GM23338 (cell line): ENCODE results near the gene WWOX. TPM values are rescaled to one million over a fixed set of nuclear protein-coding genes. Genes with fewer than 3 reads are reported as not detected.

ENCODE experiments used
- ATAC-seq: fragments of 200-7000 bp; cut with Tn5 transposase; 3 replicates; pipeline ENCODE4 v1.9.1; 2020
- DNase-seq: peaks from one replicate; pipeline ENCODE4 v3.0.0-alpha.2; 2015; ENCODE audit warnings: low spot score
- H2AFZ ChIP-seq: fragments of 200-600 bp; sonication (generic); 2 replicates; pipeline ENCODE4 v1.8.0; 2016; ENCODE audit warnings: antibody characterized with exemption, mild to moderate bottlenecking, moderate library complexity
- H3F3A ChIP-seq: fragments of 200-600 bp; sonication (generic); replicated peaks from 2 replicates; pipeline ENCODE4 v1.8.0; 2017; ENCODE audit warnings: antibody characterized with exemption, mixed run types, low read depth
- H3K27ac ChIP-seq: fragments of 200-600 bp; sonication (generic); 2 replicates; pipeline ENCODE4 v1.6.1; 2016; ENCODE audit warnings: low read depth
- H3K27me3 ChIP-seq: fragments of 200-600 bp; sonication (generic); 2 replicates; pipeline ENCODE4 v1.8.0; 2016; ENCODE audit warnings: mild to moderate bottlenecking, mixed run types, moderate library complexity; ENCODE audit not compliant: insufficient read depth
- H3K36me3 ChIP-seq: fragments of 200-600 bp; sonication (generic); 2 replicates; pipeline ENCODE4 v1.8.0; 2016; ENCODE audit warnings: mild to moderate bottlenecking; ENCODE audit not compliant: insufficient read depth
- H3K4me1 ChIP-seq: fragments of 200-600 bp; sonication (generic); 2 replicates; pipeline ENCODE4 v1.8.0; 2016; ENCODE audit warnings: mild to moderate bottlenecking, moderate library complexity; ENCODE audit not compliant: insufficient read depth
- H3K4me2 ChIP-seq: fragments of 200-600 bp; sonication (generic); 2 replicates; pipeline ENCODE4 v1.7.1; 2017; ENCODE audit warnings: mixed run types
- H3K4me3 ChIP-seq: fragments of 200-600 bp; sonication (generic); 2 replicates; pipeline ENCODE4 v1.6.1; 2016; ENCODE audit warnings: mixed run types
- H3K79me2 ChIP-seq: fragments of 200-600 bp; sonication (generic); replicated peaks from 2 replicates; pipeline ENCODE4 v1.8.0; 2017; ENCODE audit warnings: mild to moderate bottlenecking; ENCODE audit not compliant: insufficient read depth
- H3K9me2 ChIP-seq: fragments of 200-600 bp; sonication (generic); 2 replicates; pipeline ENCODE4 v1.8.0; 2017; ENCODE audit not compliant: insufficient read depth
- H4K20me1 ChIP-seq: fragments of 200-600 bp; sonication (generic); replicated peaks from 2 replicates; pipeline ENCODE4 v1.8.0; 2017; ENCODE audit warnings: mild to moderate bottlenecking; ENCODE audit not compliant: insufficient read depth
- H3K27ac Mint-ChIP-seq: 2 replicates; pipeline ENCODE4 v1.8.0; 2020; ENCODE audit warnings: inconsistent platforms, mild to moderate bottlenecking, moderate library complexity, mixed read lengths
- H3K27me3 Mint-ChIP-seq: 3 replicates; pipeline ENCODE4 v1.8.0; 2022; ENCODE audit warnings: low read depth, mild to moderate bottlenecking, moderate library complexity, mixed read lengths, inconsistent platforms; ENCODE audit not compliant: insufficient read depth, poor library complexity
- H3K36me3 Mint-ChIP-seq: 3 replicates; pipeline ENCODE4 v1.8.0; 2021; ENCODE audit warnings: low read depth, mild to moderate bottlenecking, inconsistent platforms, moderate library complexity, mixed read lengths
- H3K4me1 Mint-ChIP-seq: 3 replicates; pipeline ENCODE4 v1.8.0; 2020; ENCODE audit warnings: mild to moderate bottlenecking, inconsistent platforms, mixed read lengths
- H3K4me3 Mint-ChIP-seq: 3 replicates; pipeline ENCODE4 v1.8.0; 2021; ENCODE audit warnings: moderate library complexity, mild to moderate bottlenecking, inconsistent platforms, mixed read lengths
- H3K9me3 Mint-ChIP-seq: 3 replicates; pipeline ENCODE4 v1.8.0; 2020; ENCODE audit warnings: moderate library complexity, mild to moderate bottlenecking, inconsistent platforms, mixed read lengths
- CTCF ChIP-seq, 2 experiments: fragments of 200-600 bp in 1 of 2; sonication (generic) in 1 of 2; conservative IDR thresholded peaks; 2 replicates each; pipeline versions ENCODE4 v1.5.1 to v1.6.1; 2016 to 2017; ENCODE audit warnings: antibody characterized with exemption in 2 of 2, low read depth in 2 of 2, mild to moderate bottlenecking in 2 of 2, moderate library complexity in 1 of 2
- ETS1 ChIP-seq: IDR thresholded peaks from 2 replicates; pipeline ENCODE4 v1.6.1; 2016; ENCODE audit warnings: antibody characterized with exemption
- EZH2phosphoT487 ChIP-seq: fragments of 200-600 bp; sonication (generic); IDR thresholded peaks from one replicate; pipeline ENCODE4 v1.8.1; 2018; ENCODE audit warnings: antibody characterized with exemption; ENCODE audit not compliant: unreplicated experiment
- JUNB ChIP-seq: IDR thresholded peaks from one replicate; pipeline ENCODE4 v1.6.1; 2016; ENCODE audit warnings: antibody characterized with exemption; ENCODE audit not compliant: unreplicated experiment
- STAT1 ChIP-seq: IDR thresholded peaks from one replicate; pipeline ENCODE4 v1.6.1; 2016; ENCODE audit warnings: antibody characterized with exemption; ENCODE audit not compliant: unreplicated experiment
- ZNF114 ChIP-seq: fragments of 250-450 bp; sonication (Bioruptor Pico); IDR thresholded peaks from 2 replicates; pipeline ENCODE4 v1.5.0; 2020; ENCODE audit warnings: mild to moderate bottlenecking, moderate library complexity
- ZNF462 ChIP-seq: fragments of 250-450 bp; sonication (Bioruptor Pico); IDR thresholded peaks from 2 replicates; pipeline ENCODE4 v1.5.0; 2020; ENCODE audit warnings: mild to moderate bottlenecking, moderate library complexity
- polyA plus RNA-seq: library from polyadenylated mRNA; unstranded; fragments of >200 nt; fragmentation: Nextera tagmentation; extraction: Ambion mirVana; gene quantifications from 2 replicates; pipeline ENCODE4 v1.2.1, GENCODE V29; 2016
- total RNA-seq: library from RNA; depleted of rRNA; stranded (reverse); fragments of >200 nt; shearing (Covaris generic); gene quantifications from 2 replicates; pipeline ENCODE4 v1.2.3, GENCODE V29; 2014

Gene WWOX
- total and polyA plus RNA-seq, 2 experiments from 2014 or later: 10.0 to 19.3 TPM

- TF ChIP-seq ZNF462 (CRISPR knock-in tag) (no peak), JUNB (no peak), CTCF (conservative IDR thresholded peaks at IDR 0.05; ENCODE audit: low read depth in 2 of 2) (no peak), STAT1 (no peak), ZNF114 (CRISPR knock-in tag) (no peak), EZH2phosphoT487 (no peak), ETS1 (no peak)
- H2AFZ ChIP-seq: no peak overlapping the region
- DNase-seq: no peak
- H3K4me1 Mint-ChIP-seq: peaks cover 5% of the 10 kb centered on the region; the same call in 2 of the 3 replicates
- H3K4me3 ChIP-seq: no peak overlapping the region
- H3K79me2 ChIP-seq: no peaks in the 10 kb centered on the region
- ATAC-seq: no peak
- H3K27ac Mint-ChIP-seq: no peak overlapping the region
- H3K36me3 Mint-ChIP-seq: no peaks in the 10 kb centered on the region
- no peaks in the 10 kb centered on the region for H3K9me2 ChIP-seq
- no peak overlapping the region for H3K4me3 Mint-ChIP-seq
- no peaks in the 10 kb centered on the region for H3F3A ChIP-seq
- no peaks in the 10 kb centered on the region for H3K27me3 ChIP-seq
- no peaks in the 10 kb centered on the region for H3K36me3 ChIP-seq
- H3K4me1 ChIP-seq: no peaks in the 10 kb centered on the region
- H3K27me3 Mint-ChIP-seq: peaks cover 2% of the 10 kb centered on the region
- H3K27ac ChIP-seq: no peak overlapping the region
- H3K9me3 Mint-ChIP-seq: no peaks in the 10 kb centered on the region
- H3K4me2 ChIP-seq: no peak overlapping the region
- no peaks in the 10 kb centered on the region for H4K20me1 ChIP-seq
Measured at GRCh38 chr16:78439646-78440045, 340.2 kb downstream of the WWOX start.
